Measurements from ENCODE around the gene ARR3. TPM values are rescaled to one million over a fixed set of nuclear protein-coding genes. Genes with fewer than 3 reads are reported as not detected.
"Not testable (repeated sequence)": the region's sequence is repeated elsewhere in the genome, so short reads cannot be mapped to it uniquely, and the experiment has no call there.

Gene ARR3
- total RNA-seq, 2 experiments from 2014 or later, result not detected

GRCh38 chrX:70240751-70241150, 27.4 kb upstream of the ARR3 start:
- intact Hi-C loops (cut with DNase I, micrococcal nuclease), result no loop called here

GRCh38 chrX:70241501-70241900, 26.6 kb upstream of the ARR3 start:
- TF ChIP-seq CTCF (IDR thresholded peaks at IDR 0.05), result no peak
- Histone ChIP-seq H3K4me1 (ENCODE audit: insufficient read depth, low read length) (no peaks in the 10 kb centered on the region), H3K9me3 (ENCODE audit: control insufficient read depth in 1 of 2, insufficient read depth in 1 of 2, low read length in 2 of 2) (no peaks in the 10 kb centered on the region), H3K4me3 (ENCODE audit: low read length) (no peak overlapping the region), H3K36me3 (ENCODE audit: insufficient read depth, low read length) (no peaks in the 10 kb centered on the region), H3K27ac (ENCODE audit: low read depth in 1 of 2, low read length in 2 of 2) (no peak overlapping the region), H3K27me3 (ENCODE audit: control insufficient read depth in 1 of 2, insufficient read depth in 2 of 2, low read length in 2 of 2) (no peaks in the 10 kb centered on the region)
- no peak for ATAC-seq (ENCODE audit: poor library complexity)
- no peak overlapping the region for H3K4me3 Mint-ChIP-seq
- H3K27ac Mint-ChIP-seq, result no peak overlapping the region
- H3K27me3 Mint-ChIP-seq, result no peaks in the 10 kb centered on the region
- CTCF ChIA-PET, result no interaction called here
- no peak for DNase-seq
- no peaks in the 10 kb centered on the region for H3K4me1 Mint-ChIP-seq (ENCODE audit: low read depth)
- intact Hi-C loops (cut with DNase I, micrococcal nuclease), result no loop called here
- no peaks in the 10 kb centered on the region for H3K36me3 Mint-ChIP-seq (ENCODE audit: low read depth)
- POLR2A ChIA-PET, result interaction anchor here (0.6 kb wide), 1 partner anchor 227 kb away, joined by 4 read pairs; no protein-coding TSS in a partner anchor
- H3K9me3 Mint-ChIP-seq, result no peaks in the 10 kb centered on the region

More at GRCh38 chrX:70240751-70241150, 27.4 kb upstream of the ARR3 start:
- CTCF ChIA-PET, result no interaction called here
- Mint-ChIP-seq H3K9me3 (no peaks in the 10 kb centered on the region), H3K4me3 (no peak overlapping the region), H3K4me1 (ENCODE audit: low read depth) (no peaks in the 10 kb centered on the region), H3K36me3 (ENCODE audit: low read depth) (no peaks in the 10 kb centered on the region), H3K27me3 (no peaks in the 10 kb centered on the region), H3K27ac (no peak overlapping the region)
- Histone ChIP-seq H3K36me3 (ENCODE audit: insufficient read depth, low read length) (no peaks in the 10 kb centered on the region), H3K4me1 (ENCODE audit: insufficient read depth, low read length) (no peaks in the 10 kb centered on the region), H3K4me3 (ENCODE audit: low read length) (no peak overlapping the region), H3K27ac (ENCODE audit: low read depth in 1 of 2, low read length in 2 of 2) (no peak overlapping the region), H3K9me3 (ENCODE audit: control insufficient read depth in 1 of 2, insufficient read depth in 1 of 2, low read length in 2 of 2) (no peaks in the 10 kb centered on the region), H3K27me3 (ENCODE audit: control insufficient read depth in 1 of 2, insufficient read depth in 2 of 2, low read length in 2 of 2) (no peaks in the 10 kb centered on the region)
- POLR2A ChIA-PET, result no interaction called here
- ATAC-seq (ENCODE audit: poor library complexity) (no peak), DNase-seq (no peak)
- TF ChIP-seq CTCF (IDR thresholded peaks at IDR 0.05), result no peak

GRCh38 chrX:70243601-70244000, 24.5 kb upstream of the ARR3 start:
- H3K36me3 ChIP-seq (ENCODE audit: insufficient read depth, low read length); H3K4me1 Mint-ChIP-seq (ENCODE audit: low read depth); H3K27me3 Mint-ChIP-seq; H3K27ac ChIP-seq (ENCODE audit: low read depth in 1 of 2, low read length in 2 of 2); DNase-seq; ATAC-seq (ENCODE audit: poor library complexity); H3K4me1 ChIP-seq (ENCODE audit: insufficient read depth, low read length); H3K9me3 Mint-ChIP-seq; POLR2A ChIA-PET; H3K27me3 ChIP-seq (ENCODE audit: control insufficient read depth in 1 of 2, insufficient read depth in 2 of 2, low read length in 2 of 2); H3K27ac Mint-ChIP-seq; H3K4me3 ChIP-seq (ENCODE audit: low read length); H3K9me3 ChIP-seq (ENCODE audit: control insufficient read depth in 1 of 2, insufficient read depth in 1 of 2, low read length in 2 of 2); CTCF ChIA-PET; H3K4me3 Mint-ChIP-seq; H3K36me3 Mint-ChIP-seq (ENCODE audit: low read depth); intact Hi-C loops (cut with DNase I, micrococcal nuclease): not testable (repeated sequence)

- TF ChIP-seq CTCF (IDR thresholded peaks at IDR 0.05), result no peak
- Mint-ChIP-seq H3K36me3 (ENCODE audit: low read depth) (no peaks in the 10 kb centered on the region), H3K27me3 (no peaks in the 10 kb centered on the region), H3K4me1 (ENCODE audit: low read depth) (no peaks in the 10 kb centered on the region), H3K4me3 (no peak overlapping the region), H3K27ac (no peak overlapping the region), H3K9me3 (no peaks in the 10 kb centered on the region)
- Histone ChIP-seq H3K27me3 (ENCODE audit: control insufficient read depth in 1 of 2, insufficient read depth in 2 of 2, low read length in 2 of 2) (no peaks in the 10 kb centered on the region), H3K9me3 (ENCODE audit: control insufficient read depth in 1 of 2, insufficient read depth in 1 of 2, low read length in 2 of 2) (no peaks in the 10 kb centered on the region), H3K4me1 (ENCODE audit: insufficient read depth, low read length) (no peaks in the 10 kb centered on the region), H3K36me3 (ENCODE audit: insufficient read depth, low read length) (no peaks in the 10 kb centered on the region), H3K27ac (ENCODE audit: low read depth in 1 of 2, low read length in 2 of 2) (no peak overlapping the region), H3K4me3 (ENCODE audit: low read length) (no peak overlapping the region)
- intact Hi-C loops (cut with DNase I, micrococcal nuclease), result no loop called here
- ChIA-PET POLR2A (no interaction called here), CTCF (no interaction called here)
- no peak for DNase-seq
- no peak for ATAC-seq (ENCODE audit: poor library complexity)
Observed at GRCh38 chrX:70244881-70245280, 23.3 kb upstream of the ARR3 start.
